Measurements from ENCODE around the gene RND1. TPM values are rescaled to one million over a fixed set of nuclear protein-coding genes. Genes with fewer than 3 reads are reported as not detected.
A peak's percentile ranks its signal among the peaks of the same experiment; 100 is the strongest.
"Not testable (repeated sequence)": the region's sequence is repeated elsewhere in the genome, so short reads cannot be mapped to it uniquely, and the experiment has no call there.

RND1 gene
- total RNA-seq, 1 donor from 2014 or later = 0.85 TPM

DNA sequence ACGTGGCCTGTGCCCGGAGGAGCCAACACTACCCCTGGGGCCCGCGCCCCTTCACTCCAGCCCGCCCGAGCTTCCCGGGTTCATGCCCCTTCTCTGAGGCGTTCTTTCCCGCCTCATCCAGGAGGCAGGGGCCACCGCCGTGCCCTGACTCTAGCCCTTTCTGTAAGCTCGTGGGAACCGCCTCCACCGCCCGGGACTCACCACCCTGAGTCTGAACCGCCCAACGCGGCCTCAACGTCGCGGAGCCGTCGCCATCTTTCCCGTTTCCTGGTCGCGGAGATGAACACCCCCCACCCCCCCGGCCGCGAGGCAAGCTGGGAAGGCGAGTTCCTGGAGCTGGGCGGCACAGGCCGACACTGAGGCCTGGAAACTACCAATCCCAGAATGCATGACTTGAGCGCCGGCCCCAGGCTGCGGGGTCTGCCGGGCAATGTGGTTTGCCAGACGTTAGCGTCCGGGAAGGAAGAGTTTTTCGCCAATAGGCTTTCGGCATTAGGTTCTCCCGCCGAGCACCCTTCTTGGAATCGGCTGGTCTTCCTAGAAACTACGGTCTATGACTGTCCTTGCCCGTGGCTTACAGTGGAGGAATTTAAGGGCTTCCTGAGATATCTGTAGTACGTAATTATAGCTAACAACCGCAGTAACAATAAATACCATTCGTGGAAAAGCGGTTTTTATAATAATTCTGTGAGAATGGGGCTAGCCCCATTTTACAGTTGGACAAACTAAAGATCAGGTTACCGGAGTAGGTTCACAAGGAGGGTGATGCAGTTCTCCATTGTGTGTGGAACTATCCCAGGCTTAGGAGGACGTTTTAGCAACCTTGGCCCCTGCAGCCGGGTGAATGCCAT is 13.6 kb downstream of the RND1 start, which contains the start of gene DDX23:
TSS of gene DDX23 (minus strand) at position 281 of the 851 bp plus-strand sequence. CDS start 6,381 bp downstream, outside the sequence.
- TF ChIP-seq, protein P1, sequence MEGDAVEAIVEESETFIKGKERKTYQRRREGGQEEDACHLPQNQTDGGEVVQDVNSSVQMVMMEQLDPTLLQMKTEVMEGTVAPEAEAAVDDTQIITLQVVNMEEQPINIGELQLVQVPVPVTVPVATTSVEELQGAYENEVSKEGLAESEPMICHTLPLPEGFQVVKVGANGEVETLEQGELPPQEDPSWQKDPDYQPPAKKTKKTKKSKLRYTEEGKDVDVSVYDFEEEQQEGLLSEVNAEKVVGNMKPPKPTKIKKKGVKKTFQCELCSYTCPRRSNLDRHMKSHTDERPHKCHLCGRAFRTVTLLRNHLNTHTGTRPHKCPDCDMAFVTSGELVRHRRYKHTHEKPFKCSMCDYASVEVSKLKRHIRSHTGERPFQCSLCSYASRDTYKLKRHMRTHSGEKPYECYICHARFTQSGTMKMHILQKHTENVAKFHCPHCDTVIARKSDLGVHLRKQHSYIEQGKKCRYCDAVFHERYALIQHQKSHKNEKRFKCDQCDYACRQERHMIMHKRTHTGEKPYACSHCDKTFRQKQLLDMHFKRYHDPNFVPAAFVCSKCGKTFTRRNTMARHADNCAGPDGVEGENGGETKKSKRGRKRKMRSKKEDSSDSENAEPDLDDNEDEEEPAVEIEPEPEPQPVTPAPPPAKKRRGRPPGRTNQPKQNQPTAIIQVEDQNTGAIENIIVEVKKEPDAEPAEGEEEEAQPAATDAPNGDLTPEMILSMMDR (IDR thresholded peaks at IDR 0.05) = no peak
- Histone ChIP-seq H3K4me3 (peak within 1 kb of the TSS; percentile 79 to 89), H3K9me3 (no peaks in the 10 kb centered on the region), H3K27ac (peak within 1 kb of the TSS; percentile 77 to 83), H3K4me1 (peaks cover 5 to 20% of the 10 kb centered on the region in 2 donors), H3K27me3 (no peaks in the 10 kb centered on the region), H3K36me3 (peaks cover 7 to 8% of the 10 kb centered on the region in 2 donors)
- DNase-seq (ENCODE audit: low spot score in 2 of 2) = peak; percentile 85 to 97
- intact Hi-C loops (cut with DNase I) = loop anchor here (1.0 to 2.0 kb wide), 5 partner anchors 13 to 143 kb away; partner anchors contain the start of genes ARF3 and RND1

DNA sequence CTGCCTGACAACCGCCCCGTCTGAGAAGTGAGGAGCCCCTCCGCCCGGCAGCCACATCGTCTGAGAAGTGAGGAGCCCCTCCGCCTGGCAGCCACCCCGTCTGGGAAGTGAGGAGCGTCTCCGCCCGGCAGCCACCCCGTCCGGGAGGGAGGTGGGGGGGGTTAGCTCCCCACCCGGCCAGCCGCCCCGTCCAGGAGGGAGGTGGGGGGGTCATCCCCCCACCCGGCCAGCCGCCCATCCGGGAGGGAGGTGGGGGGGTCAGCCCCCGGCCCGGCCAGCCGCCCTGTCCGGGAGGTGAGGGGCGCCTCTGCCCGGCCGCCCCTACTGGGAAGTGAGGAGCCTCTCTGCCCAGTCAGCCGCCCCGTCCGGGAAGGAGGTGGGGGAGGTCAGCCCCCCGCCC is 23.6 kb downstream of the RND1 start:
- H3K9me3 ChIP-seq; DNase-seq (ENCODE audit: low spot score in 2 of 2); H3K27ac ChIP-seq; intact Hi-C loops (cut with DNase I); H3K4me3 ChIP-seq; H3K27me3 ChIP-seq; H3K4me1 ChIP-seq: not testable (repeated sequence)
- peaks cover 63 to 84% of the 10 kb centered on the region in 2 donors for H3K36me3 ChIP-seq

DNA sequence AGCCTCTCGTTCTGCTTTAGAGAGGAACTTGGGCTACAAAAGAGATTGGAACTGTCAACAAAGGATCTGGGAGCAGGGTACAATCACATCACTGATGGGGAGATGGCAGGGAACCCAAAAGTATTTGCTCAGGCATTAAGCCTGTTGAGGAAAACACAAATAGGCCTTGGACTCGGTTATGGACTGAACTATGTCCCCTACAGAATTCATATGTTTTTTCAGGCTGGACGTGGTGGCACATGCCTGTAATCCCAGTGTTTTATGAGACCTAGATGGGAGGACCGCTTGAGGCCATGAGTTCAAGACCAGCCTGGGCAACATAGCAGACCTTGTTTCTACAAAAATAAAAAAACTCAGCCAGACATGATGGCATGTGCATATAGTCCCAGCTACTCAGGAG is 27.6 kb downstream of the RND1 start:
- Histone ChIP-seq H3K4me1 (no peaks in the 10 kb centered on the region), H3K4me3 (no peak overlapping the region), H3K36me3 (peaks cover 74 to 91% of the 10 kb centered on the region in 2 donors), H3K27ac (no peak overlapping the region), H3K27me3 (no peaks in the 10 kb centered on the region), H3K9me3 (no peaks in the 10 kb centered on the region)
- DNase-seq (ENCODE audit: low spot score in 2 of 2) = no peak
- intact Hi-C loops (cut with DNase I) = no loop called here
- TF ChIP-seq, protein P1 (IDR thresholded peaks at IDR 0.05) = no peak

DNA sequence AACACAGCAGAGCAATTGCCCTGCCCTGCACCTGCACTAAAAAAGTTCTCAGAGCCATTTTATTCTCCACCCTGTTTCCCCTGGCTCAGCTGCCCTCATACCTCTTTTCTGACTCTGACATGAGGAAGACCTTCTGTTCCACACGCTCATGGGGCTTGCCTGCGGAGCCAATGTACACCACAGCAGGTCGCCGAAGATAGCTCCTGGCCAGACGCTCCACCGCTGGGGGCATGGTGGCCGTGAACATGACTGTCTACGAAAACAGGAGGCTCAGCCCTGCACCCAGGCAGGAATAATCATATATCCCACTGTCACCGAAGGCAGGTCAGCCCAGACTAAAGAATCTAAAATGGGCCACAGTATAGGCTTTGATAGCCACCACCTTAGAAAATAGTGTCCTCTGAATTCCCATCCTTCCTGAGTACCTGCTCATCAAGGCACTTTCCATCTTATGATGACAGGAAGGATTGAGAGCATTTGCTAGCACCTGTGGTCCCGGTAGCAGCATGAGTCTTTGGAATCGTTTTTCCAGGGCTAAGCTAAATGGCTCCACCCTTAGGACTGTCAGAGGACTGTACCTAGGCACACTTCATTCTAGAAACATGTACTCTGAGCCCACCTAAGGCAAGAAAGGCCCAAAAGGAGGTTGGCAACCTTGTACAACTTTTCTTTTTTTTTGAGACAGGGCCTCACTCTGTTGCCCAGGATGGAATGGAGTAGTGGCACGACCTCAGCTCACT is 33.2 kb downstream of the RND1 start:
- intact Hi-C loops (cut with DNase I) = no loop called here
- TF ChIP-seq, protein P1 (IDR thresholded peaks at IDR 0.05) = no peak
- no peak overlapping the region for H3K27ac ChIP-seq
- DNase-seq (ENCODE audit: low spot score in 2 of 2) = no peak
- H3K4me1 ChIP-seq = no peaks in the 10 kb centered on the region
- H3K27me3 ChIP-seq = no peaks in the 10 kb centered on the region
- no peaks in the 10 kb centered on the region for H3K9me3 ChIP-seq
- H3K36me3 ChIP-seq = peaks cover 94 to 96% of the 10 kb centered on the region in 2 donors
- no peak overlapping the region for H3K4me3 ChIP-seq

DNA sequence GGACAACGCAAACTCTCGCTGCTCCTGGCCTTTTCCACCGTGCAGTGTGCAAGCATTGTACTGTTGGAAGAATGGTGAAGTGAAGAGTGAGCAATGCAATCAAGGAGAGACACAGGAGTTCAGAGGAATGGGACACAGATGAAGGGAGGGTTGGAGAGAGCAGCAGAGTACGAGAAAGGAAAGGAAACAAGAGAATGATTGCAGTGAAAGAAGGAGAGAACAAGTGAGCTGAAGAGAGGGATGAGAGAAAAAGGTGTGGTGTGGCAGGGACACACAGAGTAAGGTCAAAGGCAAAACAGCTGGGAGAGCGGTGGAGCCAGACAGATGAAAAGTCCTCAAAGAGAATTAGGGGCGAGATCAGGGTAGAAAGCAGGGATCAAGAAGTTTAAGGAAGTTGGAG is 34.4 kb downstream of the RND1 start:
- TF ChIP-seq, protein P1 (IDR thresholded peaks at IDR 0.05) = no peak
- Histone ChIP-seq H3K36me3 (peaks cover 87 to 96% of the 10 kb centered on the region in 2 donors), H3K27ac (no peak overlapping the region), H3K9me3 (no peaks in the 10 kb centered on the region), H3K4me1 (no peaks in the 10 kb centered on the region), H3K4me3 (no peak overlapping the region), H3K27me3 (no peaks in the 10 kb centered on the region)
- intact Hi-C loops (cut with DNase I) = no loop called here
- DNase-seq (ENCODE audit: low spot score in 2 of 2) = no peak
